Naive B cell (primary cell): ENCODE data around the gene PRSS56. TPM values are rescaled to one million over a fixed set of nuclear protein-coding genes. Genes with fewer than 3 reads are reported as not detected.
"Not testable (repeated sequence)": the region's sequence is repeated elsewhere in the genome, so short reads cannot be mapped to it uniquely, and the experiment has no call there.

ENCODE experiments used
- ATAC-seq, 2 donors: fragments of 150-1000 bp; cut with Tn5 transposase; 2 replicates each; pipeline ENCODE4 v1.10.0; 2021; ENCODE audit warnings: low read depth in 2 of 2, mild to moderate bottlenecking in 2 of 2, moderate library complexity in 2 of 2
- DNase-seq: peaks from one replicate; pipeline ENCODE4 v3.0.0; 2022
- H3K27ac Mint-ChIP-seq, 6 donors: one replicate each; pipeline ENCODE4 v1.8.0; 2020 to 2022; ENCODE audit warnings: mild to moderate bottlenecking in 6 of 6, mixed read lengths in 6 of 6, moderate library complexity in 5 of 6, inconsistent platforms in 2 of 6
- H3K27me3 Mint-ChIP-seq, 3 donors: one replicate each; pipeline ENCODE4 v1.8.0; 2021 to 2022; ENCODE audit warnings: mixed read lengths in 3 of 3, mild to moderate bottlenecking in 1 of 3
- H3K36me3 Mint-ChIP-seq, 2 donors: one replicate each; pipeline ENCODE4 v1.8.0; 2020 to 2022; ENCODE audit warnings: mixed read lengths in 2 of 2, inconsistent platforms in 1 of 2, mild to moderate bottlenecking in 1 of 2
- H3K4me1 Mint-ChIP-seq, 3 donors: one replicate each; pipeline ENCODE4 v1.8.0; 2020 to 2022; ENCODE audit warnings: mixed read lengths in 3 of 3, inconsistent platforms in 1 of 3, mild to moderate bottlenecking in 1 of 3, moderate library complexity in 1 of 3
- H3K4me3 Mint-ChIP-seq, 8 donors: one replicate each; pipeline ENCODE4 v1.8.0; 2020 to 2022; ENCODE audit warnings: mild to moderate bottlenecking in 8 of 8, mixed read lengths in 8 of 8, moderate library complexity in 8 of 8, inconsistent platforms in 2 of 8
- H3K9me3 Mint-ChIP-seq, 7 donors: one replicate each; pipeline ENCODE4 v1.8.0; 2020 to 2022; ENCODE audit warnings: mixed read lengths in 7 of 7, mild to moderate bottlenecking in 5 of 7, inconsistent platforms in 2 of 7, moderate library complexity in 1 of 7
- polyA plus RNA-seq, 6 donors: library from polyadenylated mRNA; unstranded; fragments of 300-500 nt; fragmentation: Illumina TruSeq; gene quantifications; one replicate each; pipeline ENCODE4 v1.2.3, GENCODE V29; 2021; ENCODE audit warnings: low read depth in 6 of 6

Gene PRSS56
- polyA plus RNA-seq, 6 donors from 2014 or later, result not detected

DNA sequence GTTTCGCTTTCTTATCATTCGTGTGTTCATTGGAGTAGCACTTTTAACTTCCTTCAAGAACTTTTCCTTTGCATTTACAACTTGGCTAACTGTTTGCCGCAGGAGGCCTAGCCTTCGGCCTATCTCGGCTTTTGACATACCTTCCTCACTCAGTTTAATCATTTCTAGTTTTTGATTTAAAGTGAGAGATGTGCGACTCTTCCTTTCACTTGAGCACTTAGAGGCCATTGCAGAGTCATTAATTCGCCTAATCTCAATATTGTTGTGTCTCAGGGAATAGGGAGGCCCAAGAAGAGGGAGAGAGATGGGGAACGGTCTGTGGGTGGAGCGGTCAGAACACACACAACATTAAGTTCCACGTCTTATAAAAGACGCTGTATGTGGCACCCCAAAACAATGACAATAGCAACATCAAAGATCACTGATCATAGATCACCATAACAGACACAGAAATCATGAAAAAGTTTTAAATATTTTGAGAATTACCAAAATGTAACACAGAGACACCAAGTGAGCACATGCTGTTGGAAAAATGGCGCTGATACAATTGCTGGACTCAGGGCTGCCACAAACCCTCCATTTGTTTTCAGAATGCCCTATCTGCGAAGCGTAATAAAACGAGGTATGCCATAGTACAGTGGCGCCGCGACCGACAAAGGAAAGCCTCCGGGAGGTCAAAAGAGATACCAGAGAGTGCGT lies 29.6 kb downstream of the PRSS56 start:
- Mint-ChIP-seq H3K27me3 (no peaks in the 10 kb centered on the region), H3K27ac (peak overlapping the region; percentile 96 to 100 (median 98)), H3K36me3 (peaks cover 0 to 7% of the 10 kb centered on the region in 2 donors), H3K4me1 (peaks cover 49 to 69% (median 58%) of the 10 kb centered on the region in 3 donors), H3K9me3 (peaks cover 0 to 4% (median 0%) of the 10 kb centered on the region in 7 donors), H3K4me3 (peak overlapping the region; percentile 91 to 100 (median 99))
- no peak for DNase-seq
- ATAC-seq, result no peak

- DNase-seq, result peak; percentile 89
- Mint-ChIP-seq H3K9me3 (peaks cover 0 to 4% (median 0%) of the 10 kb centered on the region in 7 donors), H3K4me3 (peak within 1 kb of the TSS; percentile 91 to 100 (median 99)), H3K36me3 (peaks cover 3 to 7% of the 10 kb centered on the region in 2 donors), H3K4me1 (peaks cover 52 to 77% (median 64%) of the 10 kb centered on the region in 3 donors), H3K27me3 (no peaks in the 10 kb centered on the region), H3K27ac (peak within 1 kb of the TSS; percentile 96 to 100 (median 99))
- peak; percentile 87 to 89 for ATAC-seq
Observed at GRCh38 chr2:232550354-232551249, 30.4 kb downstream of the PRSS56 start, which contains the start of the genes EIF4E2 and TIGD1. TSS of gene EIF4E2 (plus strand) at chr2:232550689. CDS start at chr2:232550725, 36 bp downstream. TSS of gene TIGD1 (minus strand) at chr2:232550557. CDS start at chr2:232549882, 675 bp downstream.

GRCh38 chr2:232551250-232551638 lies 31.1 kb downstream of the PRSS56 start:
- DNase-seq (peak; percentile 13), ATAC-seq (no peak)
- H3K27me3 Mint-ChIP-seq, result no peaks in the 10 kb centered on the region
- peaks cover 55 to 72% (median 71%) of the 10 kb centered on the region in 3 donors for H3K4me1 Mint-ChIP-seq
- H3K27ac Mint-ChIP-seq, result peak overlapping the region; percentile 96 to 100 (median 99)
- peaks cover 0 to 4% (median 0%) of the 10 kb centered on the region in 7 donors for H3K9me3 Mint-ChIP-seq
- peak overlapping the region; percentile 91 to 100 (median 99) for H3K4me3 Mint-ChIP-seq
- peaks cover 6 to 7% of the 10 kb centered on the region in 2 donors for H3K36me3 Mint-ChIP-seq

DNA sequence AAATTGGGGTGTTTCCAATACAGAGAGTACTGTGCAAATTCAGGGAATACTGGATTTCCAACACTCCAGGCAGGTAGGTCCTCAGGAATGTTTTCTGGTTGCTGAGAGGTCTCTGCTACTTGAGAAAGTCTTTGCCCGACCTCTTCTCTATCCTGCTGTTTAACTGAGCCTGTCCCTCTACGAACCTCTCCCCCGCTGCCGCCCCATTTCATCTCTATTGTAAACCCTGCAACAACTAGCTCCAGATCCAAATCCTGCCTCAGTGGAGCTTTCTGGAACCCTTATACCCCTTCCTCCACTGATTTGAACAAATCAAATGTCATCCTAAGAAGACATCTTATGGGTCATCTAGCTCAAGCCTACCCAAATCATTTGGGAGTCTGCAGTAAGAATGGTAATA lies 31.6 kb downstream of the PRSS56 start:
- DNase-seq (no peak), ATAC-seq (no peak)
- Mint-ChIP-seq H3K4me1 (peaks cover 52 to 72% (median 71%) of the 10 kb centered on the region in 3 donors), H3K27ac (peak overlapping the region; percentile 48 to 100 (median 99)), H3K36me3 (peaks cover 6 to 12% of the 10 kb centered on the region in 2 donors), H3K4me3 (peak overlapping the region; percentile 91 to 100 (median 99)), H3K9me3 (peaks cover 0 to 4% (median 0%) of the 10 kb centered on the region in 7 donors), H3K27me3 (no peaks in the 10 kb centered on the region)

DNA sequence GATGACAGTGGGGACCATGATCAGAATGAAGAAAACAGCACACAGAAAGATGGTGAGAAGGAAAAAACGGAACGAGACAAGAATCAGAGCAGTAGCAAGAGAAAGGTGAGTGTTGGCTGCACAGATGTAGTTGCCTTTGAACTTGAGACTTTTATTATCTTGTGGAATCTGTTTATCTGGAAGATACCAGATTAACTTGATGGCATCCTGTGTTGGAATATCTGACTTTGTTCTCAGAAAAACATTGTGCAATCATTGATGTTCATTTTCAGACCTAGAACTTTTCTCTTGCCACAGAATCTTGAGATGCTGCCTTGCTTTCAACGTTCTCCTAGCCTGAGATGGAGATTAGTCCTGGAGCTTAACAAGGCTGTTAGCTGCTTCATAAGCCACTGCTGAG lies 36.2 kb downstream of the PRSS56 start:
- Mint-ChIP-seq H3K36me3 (peaks cover 18 to 32% of the 10 kb centered on the region in 2 donors), H3K27ac (no peak overlapping the region), H3K27me3 (no peaks in the 10 kb centered on the region), H3K4me1 (peaks cover 32 to 48% (median 46%) of the 10 kb centered on the region in 3 donors), H3K9me3 (no peaks in the 10 kb centered on the region), H3K4me3 (no peak overlapping the region)
- no peak for DNase-seq
- no peak for ATAC-seq

DNA sequence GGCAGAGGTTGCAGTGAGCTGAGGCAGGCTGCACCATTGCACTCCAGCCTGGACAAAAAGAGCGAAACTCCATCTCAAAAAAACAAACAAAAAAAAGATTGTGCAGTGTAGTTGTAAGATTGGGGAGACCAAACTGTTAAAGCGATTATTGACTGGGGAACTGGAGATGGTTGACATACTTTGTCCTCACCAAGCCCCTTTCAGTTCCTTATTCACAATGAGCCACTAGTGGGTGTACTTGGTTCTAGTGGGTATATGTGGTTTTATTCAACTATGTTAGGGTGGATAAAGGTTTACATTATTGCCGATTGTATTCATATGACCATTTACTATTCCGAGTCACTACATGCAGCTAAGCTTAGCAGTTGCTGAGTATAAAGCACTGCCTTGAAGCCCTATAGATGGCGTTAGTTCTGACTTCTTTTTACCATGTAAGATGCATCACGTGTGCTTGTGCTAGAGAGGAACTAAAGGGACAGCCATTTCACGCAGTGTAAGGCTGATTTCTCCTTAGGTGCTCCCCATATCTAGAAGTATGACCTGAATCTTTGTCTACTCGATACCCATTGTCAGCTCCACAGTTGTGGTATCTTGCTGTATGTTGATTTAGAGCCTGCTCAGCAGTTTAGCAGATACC lies 42.4 kb downstream of the PRSS56 start:
- DNase-seq (peak; percentile 45), ATAC-seq (peak; percentile 88 to 89)
- no peaks in the 10 kb centered on the region for H3K9me3 Mint-ChIP-seq
- peak overlapping the region in 5 of 6 donors; percentile 52 to 77 (median 67) for H3K27ac Mint-ChIP-seq
- peaks cover 30 to 31% of the 10 kb centered on the region in 2 donors for H3K36me3 Mint-ChIP-seq
- H3K4me3 Mint-ChIP-seq, result peak overlapping the region in 2 of 8 donors; percentile 23 to 51
- no peaks in the 10 kb centered on the region for H3K27me3 Mint-ChIP-seq
- H3K4me1 Mint-ChIP-seq, result peaks cover 12 to 23% (median 18%) of the 10 kb centered on the region in 3 donors

GRCh38 chr2:232563580-232563979 lies 43.4 kb downstream of the PRSS56 start:
- peak overlapping the region in 2 of 6 donors; percentile 65 to 77 for H3K27ac Mint-ChIP-seq
- no peaks in the 10 kb centered on the region for H3K27me3 Mint-ChIP-seq
- H3K4me1 Mint-ChIP-seq, result peaks cover 12 to 23% (median 18%) of the 10 kb centered on the region in 3 donors
- H3K36me3 Mint-ChIP-seq, result peaks cover 33% of the 10 kb centered on the region in 2 donors
- no peaks in the 10 kb centered on the region for H3K9me3 Mint-ChIP-seq
- DNase-seq (no peak), ATAC-seq (no peak)
- no peak overlapping the region for H3K4me3 Mint-ChIP-seq

GRCh38 chr2:232567721-232568120 lies 47.5 kb downstream of the PRSS56 start:
- no peaks in the 10 kb centered on the region for H3K27me3 Mint-ChIP-seq
- peaks cover 33 to 44% of the 10 kb centered on the region in 2 donors for H3K36me3 Mint-ChIP-seq
- H3K9me3 Mint-ChIP-seq, result no peaks in the 10 kb centered on the region
- peaks cover 4 to 8% (median 5%) of the 10 kb centered on the region in 3 donors for H3K4me1 Mint-ChIP-seq
- ATAC-seq (no peak), DNase-seq (no peak)
- H3K27ac Mint-ChIP-seq, result peak overlapping the region in 2 of 6 donors; percentile 24 to 66
- peak overlapping the region in 1 of 8 donors; percentile 12 for H3K4me3 Mint-ChIP-seq

- ATAC-seq (no peak), DNase-seq (no peak)
- H3K4me1 Mint-ChIP-seq, result peaks cover 0 to 3% (median under 1%) of the 10 kb centered on the region in 3 donors
- peak overlapping the region in 1 of 6 donors; percentile 24 for H3K27ac Mint-ChIP-seq
- H3K27me3 Mint-ChIP-seq, result no peaks in the 10 kb centered on the region
- no peak overlapping the region for H3K4me3 Mint-ChIP-seq
- H3K9me3 Mint-ChIP-seq, result no peaks in the 10 kb centered on the region
- peaks cover 33 to 44% of the 10 kb centered on the region in 2 donors for H3K36me3 Mint-ChIP-seq
Observed at GRCh38 chr2:232568161-232568560, 48.0 kb downstream of the PRSS56 start.

- no peak overlapping the region for H3K27ac Mint-ChIP-seq
- DNase-seq, result no peak
- H3K36me3 Mint-ChIP-seq, result peaks cover 44 to 47% of the 10 kb centered on the region in 2 donors
- no peak for ATAC-seq
- no peaks in the 10 kb centered on the region for H3K27me3 Mint-ChIP-seq
- H3K9me3 Mint-ChIP-seq, result no peaks in the 10 kb centered on the region
- H3K4me1 Mint-ChIP-seq, result no peaks in the 10 kb centered on the region
- H3K4me3 Mint-ChIP-seq, result no peak overlapping the region
Observed at GRCh38 chr2:232569541-232569940, 49.4 kb downstream of the PRSS56 start.

DNA sequence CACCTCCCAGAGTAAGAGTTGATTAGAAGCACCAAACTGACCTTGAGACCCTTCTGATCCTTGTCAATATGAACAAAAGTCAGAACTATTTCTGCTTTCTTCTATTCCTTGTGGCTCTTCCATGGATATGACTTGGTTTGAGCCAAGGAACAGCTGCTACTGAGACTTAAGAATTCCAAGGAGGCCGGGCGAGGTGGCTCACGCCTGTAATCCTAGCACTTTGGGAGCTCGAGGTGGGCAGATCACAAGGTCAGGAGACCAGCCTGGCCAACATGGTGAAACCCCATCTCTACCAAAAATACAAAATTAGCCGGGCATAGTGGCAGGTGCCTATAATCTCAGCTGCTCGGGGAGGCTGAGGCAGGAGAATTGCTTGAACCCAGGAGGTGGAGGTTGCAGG lies 50.3 kb downstream of the PRSS56 start:
- H3K9me3 Mint-ChIP-seq, H3K4me1 Mint-ChIP-seq, H3K27me3 Mint-ChIP-seq, ATAC-seq, H3K4me3 Mint-ChIP-seq, DNase-seq: not testable (repeated sequence)
- Mint-ChIP-seq H3K27ac (peak overlapping the region in 1 of 6 donors; percentile 82), H3K36me3 (peaks cover 35 to 45% of the 10 kb centered on the region in 2 donors)

- Mint-ChIP-seq H3K27ac (no peak overlapping the region), H3K27me3 (no peaks in the 10 kb centered on the region), H3K9me3 (no peaks in the 10 kb centered on the region), H3K4me1 (no peaks in the 10 kb centered on the region), H3K36me3 (peaks cover 32 to 43% of the 10 kb centered on the region in 2 donors), H3K4me3 (no peak overlapping the region)
- no peak for ATAC-seq
- no peak for DNase-seq
Observed at GRCh38 chr2:232571026-232571474, 50.9 kb downstream of the PRSS56 start.

- ATAC-seq, result no peak
- Mint-ChIP-seq H3K27ac (no peak overlapping the region), H3K36me3 (peaks cover 19 to 39% of the 10 kb centered on the region in 2 donors), H3K4me3 (no peak overlapping the region), H3K9me3 (no peaks in the 10 kb centered on the region), H3K27me3 (no peaks in the 10 kb centered on the region), H3K4me1 (no peaks in the 10 kb centered on the region)
- no peak for DNase-seq
Observed at GRCh38 chr2:232573042-232573441, 52.9 kb downstream of the PRSS56 start.
